Hepatocyte (in vitro differentiated cells): ENCODE results near the gene MRTFB. TPM values are rescaled to one million over a fixed set of nuclear protein-coding genes. Genes with fewer than 3 reads are reported as not detected.

ENCODE experiments used
- DNase-seq: peaks from one replicate; pipeline ENCODE4 v3.0.0-alpha.2; 2016; ENCODE audit warnings: low spot score
- H2AFZ ChIP-seq: fragments of 200-600 bp; sonication (generic); 2 replicates; pipeline ENCODE4 v1.6.0; 2016; ENCODE audit warnings: antibody characterized with exemption, mild to moderate bottlenecking
- H3K27ac ChIP-seq: fragments of 200-600 bp; sonication (generic); 2 replicates; pipeline ENCODE4 v1.5.1; 2016; ENCODE audit warnings: mild to moderate bottlenecking
- H3K27me3 ChIP-seq: fragments of 200-600 bp; sonication (generic); 2 replicates; pipeline ENCODE4 v1.6.1; 2016
- H3K36me3 ChIP-seq: fragments of 200-600 bp; sonication (generic); replicated peaks from 2 replicates; pipeline ENCODE4 v1.5.1; 2016; ENCODE audit warnings: low read depth; ENCODE audit not compliant: insufficient read depth
- H3K4me1 ChIP-seq: fragments of 200-600 bp; sonication (generic); 2 replicates; pipeline ENCODE4 v1.5.1; 2016; ENCODE audit warnings: mild to moderate bottlenecking, moderate library complexity; ENCODE audit not compliant: insufficient read depth
- H3K4me2 ChIP-seq: fragments of 200-600 bp; sonication (generic); 2 replicates; pipeline ENCODE4 v1.6.0; 2016
- H3K4me3 ChIP-seq: fragments of 200-600 bp; sonication (generic); 2 replicates; pipeline ENCODE4 v1.5.1; 2016; ENCODE audit warnings: mild to moderate bottlenecking
- H3K79me2 ChIP-seq: fragments of 200-600 bp; sonication (generic); 2 replicates; pipeline ENCODE4 v1.6.0; 2017; ENCODE audit warnings: mild to moderate bottlenecking
- H3K9me2 ChIP-seq: fragments of 200-600 bp; sonication (generic); replicated peaks from 2 replicates; pipeline ENCODE4 v1.6.0; 2017; ENCODE audit warnings: mild to moderate bottlenecking; ENCODE audit not compliant: insufficient read depth
- H3K9me3 ChIP-seq: fragments of 200-600 bp; sonication (generic); 2 replicates; pipeline ENCODE4 v1.5.1; 2016; ENCODE audit warnings: low read depth, mild to moderate bottlenecking
- H4K20me1 ChIP-seq: fragments of 200-600 bp; sonication (generic); 2 replicates; pipeline ENCODE4 v1.6.0; 2016; ENCODE audit warnings: mild to moderate bottlenecking; ENCODE audit not compliant: insufficient read depth, poor library complexity, severe bottlenecking
- EZH2 ChIP-seq: fragments of 200-600 bp; sonication (generic); IDR thresholded peaks from 2 replicates; pipeline ENCODE4 v1.6.1; 2016; ENCODE audit warnings: antibody characterized with exemption, mild to moderate bottlenecking, borderline replicate concordance
- EZH2phosphoT487 ChIP-seq: fragments of 200-600 bp; sonication (generic); IDR thresholded peaks from one replicate; pipeline ENCODE4 v1.6.1; 2018; ENCODE audit warnings: antibody characterized with exemption, mild to moderate bottlenecking, low read depth, moderate library complexity; ENCODE audit not compliant: unreplicated experiment, severe bottlenecking
- WGBS: methylation state at CpG from one replicate; pipeline ENCODE4 v1.1.6; 2016; ENCODE audit warnings: low lambda C conversion rate; ENCODE audit errors: missing lambda C conversion rate; 5-methylcytosine and 5-hydroxymethylcytosine counted together
- polyA plus RNA-seq: library from polyadenylated mRNA; unstranded; fragments of >200 nt; fragmentation: Nextera tagmentation; extraction: Ambion mirVana; gene quantifications from 2 replicates; pipeline ENCODE4 v1.2.1, GENCODE V29; 2016
- total RNA-seq: library from RNA; depleted of rRNA; stranded (reverse); fragments of >200 nt; gene quantifications from 2 replicates; pipeline ENCODE4 v1.2.3, GENCODE V29; 2014
- TF ChIP-seq, protein P1 (sequence below): fragments of 200-600 bp; sonication (generic); IDR thresholded peaks from 2 replicates; pipeline ENCODE4 v1.5.1; 2016; ENCODE audit warnings: antibody characterized with exemption, mild to moderate bottlenecking; ENCODE audit not compliant: poor library complexity

Gene MRTFB
- total and polyA plus RNA-seq, 2 experiments from 2014 or later, result 10.9 to 27.9 TPM

DNA sequence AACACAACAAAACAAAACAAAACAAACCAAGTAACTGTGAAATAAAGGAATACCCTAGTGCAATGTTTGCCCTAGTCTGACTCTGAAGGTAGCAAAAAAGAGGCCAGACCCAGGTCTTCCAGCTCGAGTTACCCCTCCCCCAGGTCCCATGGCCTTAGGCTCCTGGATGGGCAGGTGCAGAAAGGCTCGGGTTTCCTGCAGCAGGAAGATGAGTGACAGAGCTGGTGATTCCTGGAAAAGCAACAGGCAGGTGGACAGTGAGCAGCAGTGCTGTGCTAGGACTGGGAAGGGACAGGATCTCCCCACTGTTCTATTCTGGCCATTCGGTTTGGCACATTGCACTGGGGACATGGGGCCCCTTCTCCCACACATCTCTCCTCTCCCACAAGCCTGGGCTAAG, 42.9 kb upstream of the MRTFB start:
- no peak for DNase-seq
- TF ChIP-seq EZH2 (no peak), EZH2phosphoT487 (no peak)
- TF ChIP-seq, protein P1, sequence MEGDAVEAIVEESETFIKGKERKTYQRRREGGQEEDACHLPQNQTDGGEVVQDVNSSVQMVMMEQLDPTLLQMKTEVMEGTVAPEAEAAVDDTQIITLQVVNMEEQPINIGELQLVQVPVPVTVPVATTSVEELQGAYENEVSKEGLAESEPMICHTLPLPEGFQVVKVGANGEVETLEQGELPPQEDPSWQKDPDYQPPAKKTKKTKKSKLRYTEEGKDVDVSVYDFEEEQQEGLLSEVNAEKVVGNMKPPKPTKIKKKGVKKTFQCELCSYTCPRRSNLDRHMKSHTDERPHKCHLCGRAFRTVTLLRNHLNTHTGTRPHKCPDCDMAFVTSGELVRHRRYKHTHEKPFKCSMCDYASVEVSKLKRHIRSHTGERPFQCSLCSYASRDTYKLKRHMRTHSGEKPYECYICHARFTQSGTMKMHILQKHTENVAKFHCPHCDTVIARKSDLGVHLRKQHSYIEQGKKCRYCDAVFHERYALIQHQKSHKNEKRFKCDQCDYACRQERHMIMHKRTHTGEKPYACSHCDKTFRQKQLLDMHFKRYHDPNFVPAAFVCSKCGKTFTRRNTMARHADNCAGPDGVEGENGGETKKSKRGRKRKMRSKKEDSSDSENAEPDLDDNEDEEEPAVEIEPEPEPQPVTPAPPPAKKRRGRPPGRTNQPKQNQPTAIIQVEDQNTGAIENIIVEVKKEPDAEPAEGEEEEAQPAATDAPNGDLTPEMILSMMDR, result no peak
- no peaks in the 10 kb centered on the region for H3K4me1 ChIP-seq
- H3K27ac ChIP-seq, result no peak overlapping the region
- H3K79me2 ChIP-seq, result no peaks in the 10 kb centered on the region
- H3K4me3 ChIP-seq, result no peak overlapping the region
- no peak overlapping the region for H3K4me2 ChIP-seq
- no peaks in the 10 kb centered on the region for H3K9me2 ChIP-seq
- WGBS, result 48% methylated on average over 3 of the region's 3 CpGs
- no peaks in the 10 kb centered on the region for H4K20me1 ChIP-seq
- H3K27me3 ChIP-seq, result no peaks in the 10 kb centered on the region
- H3K36me3 ChIP-seq, result no peaks in the 10 kb centered on the region
- H2AFZ ChIP-seq, result no peak overlapping the region
- H3K9me3 ChIP-seq, result no peaks in the 10 kb centered on the region

DNA sequence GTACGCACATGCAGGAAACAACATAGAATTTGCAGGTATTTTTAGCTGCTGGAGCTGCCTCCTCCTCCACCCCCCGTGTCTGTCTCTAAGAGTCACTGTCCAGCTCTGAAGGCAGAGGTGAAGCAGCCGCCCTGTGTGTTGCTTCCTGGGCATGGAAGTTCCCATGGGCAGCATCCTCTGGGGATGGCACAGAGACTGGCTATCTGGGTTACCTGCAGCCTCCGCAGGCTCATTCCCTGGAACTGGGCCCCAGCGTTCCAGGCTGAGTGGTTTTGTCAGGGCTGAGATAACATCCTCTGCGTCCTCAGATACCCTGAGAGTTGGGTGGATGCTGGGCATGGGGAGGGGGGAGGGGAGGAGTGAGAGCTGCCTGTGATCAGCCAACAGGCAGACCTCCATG, 41.5 kb upstream of the MRTFB start:
- H3K4me3 ChIP-seq, result no peak overlapping the region
- no peaks in the 10 kb centered on the region for H3K36me3 ChIP-seq
- H3K9me3 ChIP-seq, result no peaks in the 10 kb centered on the region
- no peak overlapping the region for H2AFZ ChIP-seq
- no peaks in the 10 kb centered on the region for H3K9me2 ChIP-seq
- no peaks in the 10 kb centered on the region for H3K4me1 ChIP-seq
- H3K4me2 ChIP-seq, result no peak overlapping the region
- no peaks in the 10 kb centered on the region for H4K20me1 ChIP-seq
- 81% methylated on average over 6 of the region's 6 CpGs for WGBS
- TF ChIP-seq, protein P1, result no peak
- TF ChIP-seq EZH2phosphoT487 (no peak), EZH2 (no peak)
- H3K27ac ChIP-seq, result no peak overlapping the region
- no peaks in the 10 kb centered on the region for H3K27me3 ChIP-seq
- H3K79me2 ChIP-seq, result no peaks in the 10 kb centered on the region
- no peak for DNase-seq

DNA sequence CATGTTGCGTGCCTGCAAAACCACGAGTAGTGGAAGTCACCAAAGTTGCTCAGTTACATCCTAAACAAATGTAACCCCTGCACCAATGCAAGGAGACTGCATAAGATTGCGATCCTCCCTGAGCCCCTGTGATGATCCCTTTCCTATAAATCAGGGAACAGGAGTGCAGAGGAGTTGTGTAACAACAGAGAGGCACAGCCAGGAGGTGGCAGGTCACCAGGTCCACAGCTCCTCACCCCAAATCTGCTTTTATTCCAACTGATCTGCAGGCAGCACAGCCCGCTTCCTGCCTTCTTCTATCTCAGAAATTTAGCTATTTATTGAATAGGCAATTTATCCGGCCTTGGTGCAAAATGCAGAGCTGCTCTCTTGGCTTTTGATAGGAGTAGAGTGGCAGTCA, 36.0 kb upstream of the MRTFB start:
- Histone ChIP-seq H2AFZ (no peak overlapping the region), H3K9me2 (no peaks in the 10 kb centered on the region), H3K9me3 (no peaks in the 10 kb centered on the region), H3K4me1 (no peaks in the 10 kb centered on the region), H3K27me3 (no peaks in the 10 kb centered on the region), H3K4me3 (no peak overlapping the region), H3K4me2 (no peak overlapping the region), H3K79me2 (no peaks in the 10 kb centered on the region), H3K27ac (no peak overlapping the region), H3K36me3 (no peaks in the 10 kb centered on the region), H4K20me1 (no peaks in the 10 kb centered on the region)
- TF ChIP-seq EZH2phosphoT487 (no peak), EZH2 (no peak)
- TF ChIP-seq, protein P1, result no peak
- WGBS, result 87% methylated on average over 5 of the region's 5 CpGs
- no peak for DNase-seq

DNA sequence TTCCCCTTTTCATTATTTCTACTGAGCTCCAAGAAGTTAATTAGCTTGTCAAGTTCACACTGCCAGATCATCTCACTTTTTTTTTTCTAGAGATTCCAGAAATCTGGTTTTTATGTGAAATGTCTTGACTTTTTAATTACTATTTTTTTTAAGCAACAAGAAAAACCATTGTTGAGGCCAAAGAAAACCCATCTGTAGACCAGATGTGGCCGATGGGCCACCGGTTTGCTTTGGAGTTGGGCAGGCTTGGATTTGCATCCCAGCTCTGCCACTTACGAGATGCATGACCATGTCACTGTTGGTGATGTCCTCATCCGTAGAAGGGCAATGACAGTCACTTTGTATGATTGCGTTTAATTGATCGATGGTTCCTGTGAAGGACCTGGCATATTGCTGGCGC, 34.2 kb upstream of the MRTFB start:
- no peaks in the 10 kb centered on the region for H3K9me2 ChIP-seq
- H3K27ac ChIP-seq, result no peak overlapping the region
- no peaks in the 10 kb centered on the region for H3K79me2 ChIP-seq
- no peaks in the 10 kb centered on the region for H3K36me3 ChIP-seq
- H2AFZ ChIP-seq, result no peak overlapping the region
- H4K20me1 ChIP-seq, result no peaks in the 10 kb centered on the region
- H3K4me3 ChIP-seq, result no peak overlapping the region
- no peak overlapping the region for H3K4me2 ChIP-seq
- DNase-seq, result no peak
- 90% methylated on average over 7 of the region's 7 CpGs for WGBS
- no peaks in the 10 kb centered on the region for H3K4me1 ChIP-seq
- TF ChIP-seq EZH2phosphoT487, result no peak
- TF ChIP-seq, protein P1, result no peak
- no peak for TF ChIP-seq EZH2
- no peaks in the 10 kb centered on the region for H3K9me3 ChIP-seq
- H3K27me3 ChIP-seq, result no peaks in the 10 kb centered on the region
